Ectodermal cell (in vitro differentiated cells): ENCODE data around the gene TDRD3.
"Not testable (repeated sequence)": the region's sequence is repeated elsewhere in the genome, so short reads cannot be mapped to it uniquely, and the experiment has no call there.

ENCODE experiments used
- H3K27ac ChIP-seq: 2 replicates; pipeline ENCODE4 v1.7.0; 2013; ENCODE audit warnings: mild to moderate bottlenecking, low read depth, low read length; ENCODE audit not compliant: insufficient read depth, poor library complexity, severe bottlenecking
- H3K27me3 ChIP-seq: 2 replicates; pipeline ENCODE4 v1.7.0; 2013; ENCODE audit warnings: mild to moderate bottlenecking, low read length; ENCODE audit not compliant: insufficient read depth, control insufficient read depth, poor library complexity, severe bottlenecking
- H3K36me3 ChIP-seq: one replicate; pipeline ENCODE4 v1.7.0; 2013; ENCODE audit warnings: low read length; ENCODE audit not compliant: control insufficient read depth, insufficient read depth
- H3K4me1 ChIP-seq: one replicate; pipeline ENCODE4 v1.7.0; 2013; ENCODE audit warnings: low read length; ENCODE audit not compliant: control insufficient read depth, insufficient read depth
- H3K4me3 ChIP-seq: 2 replicates; pipeline ENCODE4 v1.7.0; 2013; ENCODE audit warnings: low read depth, low read length, control low read depth; ENCODE audit not compliant: insufficient read depth
- H3K9me3 ChIP-seq: 2 replicates; pipeline ENCODE4 v1.7.0; 2013; ENCODE audit warnings: mild to moderate bottlenecking, low read length, moderate library complexity; ENCODE audit not compliant: control insufficient read depth
- WGBS, 2 experiments: methylation state at CpG; one replicate each; pipeline ENCODE4 v1.1.7; 2013; ENCODE audit warnings: missing lambda C conversion rate in 2 of 2; 5-methylcytosine and 5-hydroxymethylcytosine counted together

Gene TDRD3

DNA sequence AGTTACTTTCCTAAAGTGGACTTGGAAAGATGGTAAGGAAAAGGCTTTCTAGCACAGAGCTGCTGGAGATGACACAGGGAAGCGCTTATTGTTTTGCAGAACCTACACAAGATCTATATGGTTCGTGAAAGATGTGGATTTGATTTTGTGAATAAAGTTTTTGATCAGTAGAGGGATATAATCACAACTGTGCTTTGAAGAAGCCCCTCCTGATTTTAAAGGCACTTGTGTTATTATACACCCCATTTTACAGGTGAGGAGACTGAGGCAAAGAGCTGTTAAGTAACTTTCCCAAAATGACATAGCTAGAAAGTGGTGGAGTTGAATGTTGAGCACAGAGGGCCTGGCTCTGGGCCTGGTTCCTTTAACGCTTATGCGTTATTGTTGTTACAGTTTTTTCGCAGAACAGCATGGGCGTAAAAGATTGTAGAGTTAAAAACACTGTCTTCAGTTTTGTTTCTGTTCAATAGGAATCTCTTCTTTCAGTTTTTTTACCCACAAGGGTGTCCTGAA lies 1.4 kb downstream of the TDRD3 start:
- H3K9me3 ChIP-seq = no peaks in the 10 kb centered on the region
- peaks cover 7% of the 10 kb centered on the region for H3K4me1 ChIP-seq
- no peaks in the 10 kb centered on the region for H3K36me3 ChIP-seq
- 80 to 85% methylated on average over 6 of the region's 6 CpGs for WGBS, 2 experiments
- H3K27ac ChIP-seq = no peak overlapping the region
- no peaks in the 10 kb centered on the region for H3K27me3 ChIP-seq
- peak overlapping the region; percentile 73 for H3K4me3 ChIP-seq

DNA sequence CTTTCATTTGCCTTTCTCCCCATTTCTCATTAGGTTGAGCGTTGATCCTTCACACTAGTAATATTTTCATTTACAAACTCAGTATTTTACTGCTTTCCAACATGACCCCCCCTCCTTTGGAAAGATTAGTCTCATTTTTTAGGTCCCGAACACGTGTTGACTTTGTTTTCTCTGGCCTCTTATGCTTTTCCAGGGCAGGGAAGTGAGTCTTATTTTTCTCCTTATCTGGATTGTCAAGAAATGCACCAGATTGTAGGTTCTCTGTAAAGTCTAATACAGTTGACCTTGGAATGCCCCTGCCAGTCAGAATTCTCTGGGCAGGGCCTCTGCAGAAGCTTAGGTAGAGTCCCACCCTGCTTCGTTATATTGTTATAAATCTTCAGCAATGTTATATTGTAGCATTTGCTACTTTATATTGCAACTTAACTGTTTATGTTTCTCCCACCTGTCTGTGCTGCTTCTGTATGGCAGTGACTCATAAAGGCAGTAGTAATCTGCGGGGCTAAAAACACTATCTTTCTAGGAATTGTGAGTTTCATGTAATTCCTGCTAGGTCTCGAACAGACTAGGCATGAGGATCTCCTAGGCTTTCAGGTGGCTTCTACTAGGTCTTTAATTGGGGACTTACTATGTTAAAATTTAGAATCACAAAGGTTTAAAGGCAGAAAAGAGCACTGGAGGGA lies 2.0 kb downstream of the TDRD3 start:
- peak overlapping the region; percentile 73 for H3K4me3 ChIP-seq
- H3K9me3 ChIP-seq = no peaks in the 10 kb centered on the region
- 86 to 87% methylated on average over 5 to 6 of the region's 6 CpGs for WGBS, 2 experiments
- no peaks in the 10 kb centered on the region for H3K27me3 ChIP-seq
- H3K4me1 ChIP-seq = peaks cover 7% of the 10 kb centered on the region
- no peak overlapping the region for H3K27ac ChIP-seq
- H3K36me3 ChIP-seq = no peaks in the 10 kb centered on the region

DNA sequence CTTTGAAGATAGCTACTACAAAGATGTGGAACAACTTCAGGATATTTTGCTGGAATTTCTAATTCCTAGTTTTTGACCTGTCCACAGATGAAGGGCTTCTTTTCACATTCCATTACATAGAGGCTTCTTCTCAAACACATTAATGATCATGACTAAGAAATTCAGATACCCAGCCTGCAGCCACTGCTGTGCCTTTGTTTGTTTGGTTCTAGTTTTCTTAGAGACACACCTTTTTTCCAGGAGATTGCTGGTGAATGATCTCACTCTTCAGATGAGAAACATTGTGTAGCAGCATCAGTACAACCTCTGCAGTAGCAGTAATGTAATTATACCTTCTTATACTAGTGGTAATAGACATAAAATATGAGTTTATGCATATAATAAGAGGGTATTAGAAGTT lies 5.0 kb downstream of the TDRD3 start:
- no peak overlapping the region for H3K27ac ChIP-seq
- no peaks in the 10 kb centered on the region for H3K27me3 ChIP-seq
- no peaks in the 10 kb centered on the region for H3K9me3 ChIP-seq
- peaks cover 7% of the 10 kb centered on the region for H3K4me1 ChIP-seq
- H3K36me3 ChIP-seq = no peaks in the 10 kb centered on the region
- no peak overlapping the region for H3K4me3 ChIP-seq

DNA sequence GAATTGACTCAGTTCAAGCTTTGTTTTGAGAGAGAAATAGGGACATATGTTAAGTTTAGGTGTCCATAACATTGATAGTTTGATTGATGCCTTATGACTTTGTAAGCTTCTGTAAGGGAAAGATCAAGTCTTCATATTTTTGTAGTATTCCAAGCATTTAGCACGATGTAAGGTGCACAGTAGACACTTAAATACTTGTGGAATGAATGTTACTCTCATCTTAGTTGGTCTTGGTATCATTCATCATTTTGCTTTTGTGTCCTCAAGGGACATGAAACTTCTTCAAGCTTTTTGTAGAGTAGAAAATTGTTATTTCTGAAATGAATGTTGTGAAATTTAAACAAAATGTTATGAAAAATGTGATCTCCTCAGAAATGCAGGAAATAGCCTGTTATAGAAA lies 10.1 kb downstream of the TDRD3 start:
- Histone ChIP-seq H3K36me3 (no peaks in the 10 kb centered on the region), H3K27ac (no peak overlapping the region), H3K9me3 (no peaks in the 10 kb centered on the region), H3K4me3 (no peak overlapping the region), H3K4me1 (no peaks in the 10 kb centered on the region), H3K27me3 (no peaks in the 10 kb centered on the region)
- 92 to 97% methylated on average over 1 of the region's 1 CpG for WGBS, 2 experiments

DNA sequence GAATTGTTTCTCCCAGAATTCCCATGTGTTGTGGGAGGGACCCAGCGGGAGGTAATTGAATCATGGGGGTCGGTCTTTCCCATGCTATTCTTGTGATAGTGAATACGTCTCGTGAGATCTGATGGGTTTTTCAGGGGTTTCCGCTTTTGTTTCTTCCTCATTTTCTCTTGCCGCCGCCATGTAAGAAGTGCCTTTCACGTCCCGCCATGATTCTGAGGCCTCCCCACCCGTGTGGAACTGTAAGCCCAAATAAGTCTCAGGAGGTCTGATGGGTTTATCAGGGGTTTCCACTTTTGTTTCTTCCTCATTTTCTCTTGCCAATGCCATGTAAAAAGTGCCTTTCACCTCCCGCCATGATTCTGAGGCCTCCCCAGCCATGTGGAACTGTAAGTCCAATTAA lies 10.8 kb downstream of the TDRD3 start:
- not testable (repeated sequence) for H3K27ac ChIP-seq, H3K27me3 ChIP-seq, H3K9me3 ChIP-seq, H3K36me3 ChIP-seq, H3K4me1 ChIP-seq, H3K4me3 ChIP-seq
- 92 to 96% methylated on average over 11 of the region's 11 CpGs for WGBS, 2 experiments

DNA sequence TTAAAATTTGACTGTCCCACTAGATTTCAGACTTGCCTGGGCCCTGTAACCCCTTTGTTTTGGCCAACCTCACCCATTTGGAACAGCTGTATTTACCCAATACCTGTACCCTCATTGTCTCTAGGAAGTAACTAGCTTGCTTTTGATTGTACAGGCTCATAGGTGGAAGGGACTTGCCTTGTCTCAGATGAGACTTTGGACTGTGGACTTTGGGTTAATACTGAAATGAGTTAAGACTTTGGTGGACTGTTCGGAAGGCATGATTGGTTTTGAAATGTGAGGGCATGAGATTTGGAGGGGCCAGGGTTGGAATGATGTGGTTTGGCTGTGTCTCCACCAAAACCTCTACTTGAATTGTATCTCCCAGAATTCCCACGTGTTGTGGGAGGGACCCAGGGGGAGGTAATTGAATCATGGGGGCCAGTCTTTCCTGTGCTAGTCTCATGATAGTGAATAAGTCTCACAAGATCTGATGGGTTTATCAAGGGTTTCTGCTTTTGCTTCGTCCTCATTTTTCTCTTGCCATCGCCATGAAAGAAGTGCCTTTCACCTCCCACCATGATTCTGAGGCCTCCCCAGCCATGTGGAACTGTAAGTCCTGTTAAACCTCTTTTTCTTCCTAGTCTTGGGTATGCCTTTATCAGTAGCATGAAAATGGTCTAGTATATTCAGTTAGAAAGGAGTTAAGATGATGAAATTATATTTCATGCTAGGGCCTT lies 12.7 kb downstream of the TDRD3 start:
- not testable (repeated sequence) for H3K27ac ChIP-seq, H3K4me3 ChIP-seq, H3K36me3 ChIP-seq, H3K4me1 ChIP-seq, H3K27me3 ChIP-seq, H3K9me3 ChIP-seq
- WGBS, 2 experiments = 90 to 91% methylated on average over 4 of the region's 4 CpGs

DNA sequence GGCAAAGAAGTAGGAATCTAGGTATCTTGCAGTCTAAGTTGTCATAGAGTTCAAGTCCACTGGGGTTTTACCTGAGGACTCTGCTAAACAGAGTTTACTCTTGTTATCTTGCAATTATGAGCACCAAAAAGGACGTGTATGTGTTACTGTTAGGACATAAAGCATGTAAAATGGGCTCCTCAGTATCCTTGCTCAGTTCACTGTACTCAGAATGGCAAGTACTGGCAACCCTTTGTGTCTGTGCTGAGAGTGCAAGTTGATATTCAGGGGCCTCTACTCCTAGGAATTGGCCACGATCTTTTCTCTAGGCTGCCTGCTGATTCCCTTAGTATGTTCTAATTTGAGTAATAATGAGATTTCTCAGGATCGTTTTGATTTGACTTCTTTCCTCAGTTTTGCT lies 13.3 kb downstream of the TDRD3 start:
- 45 to 46% methylated on average over 3 of the region's 3 CpGs for WGBS, 2 experiments

DNA sequence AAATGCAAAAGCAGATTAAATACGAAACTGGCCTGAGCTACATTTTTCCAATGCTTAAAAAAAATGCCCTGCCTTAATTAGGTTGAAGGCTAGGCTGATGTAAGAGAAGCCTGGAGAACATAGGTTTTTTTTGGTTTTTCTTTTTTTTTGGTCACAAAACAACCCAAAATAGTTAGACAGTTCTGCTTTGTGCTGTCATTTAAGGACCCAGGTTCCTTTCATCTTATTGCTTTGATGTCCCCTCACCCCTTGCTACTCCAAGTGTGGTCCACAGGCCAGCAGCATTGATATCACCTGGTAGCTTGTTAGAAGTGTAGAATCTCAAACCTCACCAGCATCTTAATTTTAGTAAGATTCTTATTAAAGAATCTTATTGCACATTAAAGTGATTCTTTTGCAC lies 14.4 kb downstream of the TDRD3 start:
- no peak overlapping the region for H3K27ac ChIP-seq
- H3K36me3 ChIP-seq = no peaks in the 10 kb centered on the region
- H3K4me3 ChIP-seq = no peak overlapping the region
- 100% methylated on average over 1 of the region's 1 CpG for WGBS, 2 experiments
- H3K9me3 ChIP-seq = no peaks in the 10 kb centered on the region
- H3K27me3 ChIP-seq = no peaks in the 10 kb centered on the region
- H3K4me1 ChIP-seq = no peaks in the 10 kb centered on the region

More for the DNA sequence above, 13.3 kb downstream of the TDRD3 start:
- Histone ChIP-seq H3K4me1 (no peaks in the 10 kb centered on the region), H3K27ac (no peak overlapping the region), H3K27me3 (no peaks in the 10 kb centered on the region), H3K36me3 (no peaks in the 10 kb centered on the region), H3K9me3 (no peaks in the 10 kb centered on the region), H3K4me3 (no peak overlapping the region)

DNA sequence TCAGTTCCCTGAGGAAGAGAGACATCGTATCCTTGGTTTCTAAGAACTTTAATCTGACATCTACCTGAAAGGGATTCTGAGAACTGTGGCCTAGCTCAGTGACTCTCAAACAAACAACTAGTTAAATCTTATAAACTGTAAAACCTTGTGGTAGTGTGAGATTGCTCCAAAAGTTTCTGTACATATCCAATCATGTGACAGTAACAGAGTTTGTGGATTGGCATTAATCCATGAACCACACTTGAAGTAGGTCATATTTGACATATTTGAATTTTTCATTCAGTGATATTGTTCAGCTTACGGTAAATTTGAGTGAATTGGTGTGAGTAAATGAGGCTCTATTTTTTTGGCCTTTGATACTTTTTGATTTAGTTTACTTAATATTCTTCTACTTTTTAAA lies 15.0 kb downstream of the TDRD3 start:
- 90 to 100% methylated on average over 1 to 2 of the region's 2 CpGs for WGBS, 2 experiments
- Histone ChIP-seq H3K4me1 (no peaks in the 10 kb centered on the region), H3K36me3 (no peaks in the 10 kb centered on the region), H3K27me3 (no peaks in the 10 kb centered on the region), H3K4me3 (no peak overlapping the region), H3K9me3 (no peaks in the 10 kb centered on the region), H3K27ac (no peak overlapping the region)

DNA sequence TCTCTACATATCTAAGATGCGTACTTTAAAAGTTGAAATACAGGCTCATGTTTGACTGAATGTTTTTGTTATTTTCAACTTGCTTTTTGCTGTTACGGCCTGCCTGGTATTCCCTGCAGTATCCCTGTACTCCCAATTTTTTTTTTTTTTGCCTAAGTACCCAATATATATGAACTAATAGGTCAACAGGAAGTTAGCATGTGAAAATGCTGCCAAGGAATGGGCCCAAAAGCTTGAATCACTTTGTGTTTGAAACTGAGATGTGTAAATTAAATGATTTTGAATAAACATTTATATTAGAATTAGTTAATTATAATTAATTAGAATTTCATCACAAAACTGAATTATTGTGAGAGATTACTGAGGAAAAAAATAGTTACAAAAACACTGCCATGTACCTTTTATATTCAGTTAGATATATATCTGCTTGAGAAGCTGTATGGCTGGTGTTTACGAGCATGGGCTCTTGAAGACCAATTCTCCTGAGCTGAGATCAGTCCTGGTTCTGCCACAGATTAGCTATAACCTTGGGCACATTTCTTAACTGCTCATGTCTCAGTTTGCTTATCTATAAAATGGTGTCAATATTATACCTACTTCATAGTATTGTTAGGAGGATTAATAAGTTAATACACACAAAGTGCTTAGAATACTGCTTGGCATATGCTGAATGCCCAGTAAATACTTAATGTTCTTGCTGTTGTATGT lies 16.0 kb downstream of the TDRD3 start:
- Histone ChIP-seq H3K4me3 (no peak overlapping the region), H3K36me3 (no peaks in the 10 kb centered on the region), H3K27me3 (no peaks in the 10 kb centered on the region), H3K27ac (no peak overlapping the region), H3K4me1 (no peaks in the 10 kb centered on the region), H3K9me3 (no peaks in the 10 kb centered on the region)
- WGBS, 2 experiments = 92 to 97% methylated on average over 1 to 3 of the region's 3 CpGs
